Jurkat, Clone E6-1 (cell line): Measurements from ENCODE around the gene CX3CR1.
"Not testable (repeated sequence)": the region's sequence is repeated elsewhere in the genome, so short reads cannot be mapped to it uniquely, and the experiment has no call there.

Experiments
- DNase-seq: peaks from one replicate; pipeline ENCODE4 v3.0.0-alpha.2; 2011; ENCODE audit warnings: low read depth, low spot score
- H3K4me3 ChIP-seq: 2 replicates; pipeline ENCODE4 v1.5.1; 2011; ENCODE audit warnings: mild to moderate bottlenecking, low read length, control low read depth, moderate library complexity

Gene CX3CR1

GRCh38 chr3:39232859-39233258, 47.0 kb downstream of the CX3CR1 start:
- DNase-seq: no peak
- H3K4me3 ChIP-seq: no peak overlapping the region

- no peak for DNase-seq
- H3K4me3 ChIP-seq: no peak overlapping the region
Observed at GRCh38 chr3:39230453-39230852, 49.4 kb downstream of the CX3CR1 start.

GRCh38 chr3:39228496-39228895, 51.3 kb downstream of the CX3CR1 start:
- H3K4me3 ChIP-seq: no peak overlapping the region

GRCh38 chr3:39227596-39227995, 52.2 kb downstream of the CX3CR1 start:
- DNase-seq, H3K4me3 ChIP-seq: not testable (repeated sequence)

More at GRCh38 chr3:39228496-39228895, 51.3 kb downstream of the CX3CR1 start:
- no peak for DNase-seq

GRCh38 chr3:39226106-39226741, 53.6 kb downstream of the CX3CR1 start:
- H3K4me3 ChIP-seq: no peak overlapping the region
- DNase-seq: no peak

- no peak for DNase-seq
- no peak overlapping the region for H3K4me3 ChIP-seq
Observed at GRCh38 chr3:39224288-39224687, 55.5 kb downstream of the CX3CR1 start.

GRCh38 chr3:39222939-39223338, 56.9 kb downstream of the CX3CR1 start:
- H3K4me3 ChIP-seq: no peak overlapping the region
- no peak for DNase-seq

- no peak overlapping the region for H3K4me3 ChIP-seq
- no peak for DNase-seq
Observed at GRCh38 chr3:39222462-39222861, 57.4 kb downstream of the CX3CR1 start.

GRCh38 chr3:39221141-39221530, 58.7 kb downstream of the CX3CR1 start:
- H3K4me3 ChIP-seq: no peak overlapping the region
- no peak for DNase-seq

- no peak overlapping the region for H3K4me3 ChIP-seq
- DNase-seq: no peak
Observed at GRCh38 chr3:39220407-39221140, 59.3 kb downstream of the CX3CR1 start.

GRCh38 chr3:39219702-39220101, 60.1 kb downstream of the CX3CR1 start:
- no peak overlapping the region for H3K4me3 ChIP-seq
- DNase-seq: no peak

- peak; percentile 46 for DNase-seq
Observed at GRCh38 chr3:39216176-39216790, 63.6 kb downstream of the CX3CR1 start.

GRCh38 chr3:39213613-39214012, 66.2 kb downstream of the CX3CR1 start:
- no peak for DNase-seq
- no peak overlapping the region for H3K4me3 ChIP-seq

More at GRCh38 chr3:39216176-39216790, 63.6 kb downstream of the CX3CR1 start:
- no peak overlapping the region for H3K4me3 ChIP-seq
